Dedifferentiated amniotic fluid mesenchymal stem cell (primary cell): ENCODE data around the gene CRHR1.

Source experiments
- DNase-seq: peaks from one replicate; pipeline ENCODE4 v3.0.0-alpha.2; 2016; ENCODE audit errors: extremely low spot score

Gene CRHR1

GRCh38 chr17:45789874-45790273, 5.8 kb downstream of the CRHR1 start:
- DNase-seq: no peak

GRCh38 chr17:45790296-45790922, 6.3 kb downstream of the CRHR1 start:
- no peak for DNase-seq

- DNase-seq: no peak
Observed at GRCh38 chr17:45791041-45791582, 7.0 kb downstream of the CRHR1 start.

GRCh38 chr17:45791935-45792334, 7.8 kb downstream of the CRHR1 start:
- no peak for DNase-seq

GRCh38 chr17:45792437-45792836, 8.3 kb downstream of the CRHR1 start:
- no peak for DNase-seq

- DNase-seq: no peak
Observed at GRCh38 chr17:45792995-45793755, 9.1 kb downstream of the CRHR1 start.

GRCh38 chr17:45793999-45794540, 9.9 kb downstream of the CRHR1 start:
- DNase-seq: no peak

GRCh38 chr17:45794840-45795239, 10.7 kb downstream of the CRHR1 start:
- no peak for DNase-seq

- no peak for DNase-seq
Observed at GRCh38 chr17:45800816-45801215, 16.7 kb downstream of the CRHR1 start.

- DNase-seq: no peak
Observed at GRCh38 chr17:45801421-45801820, 17.3 kb downstream of the CRHR1 start.

- DNase-seq: no peak
Observed at GRCh38 chr17:45808845-45809244, 24.7 kb downstream of the CRHR1 start.

GRCh38 chr17:45809499-45809898, 25.4 kb downstream of the CRHR1 start:
- no peak for DNase-seq

GRCh38 chr17:45812102-45812501, 28.0 kb downstream of the CRHR1 start:
- DNase-seq: no peak

- DNase-seq: no peak
Observed at GRCh38 chr17:45813048-45813725, 29.1 kb downstream of the CRHR1 start.

- DNase-seq: no peak
Observed at GRCh38 chr17:45814622-45815606, 30.8 kb downstream of the CRHR1 start.

- no peak for DNase-seq
Observed at GRCh38 chr17:45815752-45816151, 31.6 kb downstream of the CRHR1 start.

GRCh38 chr17:45818041-45818440, 33.9 kb downstream of the CRHR1 start:
- DNase-seq: no peak

GRCh38 chr17:45818699-45819098, 34.6 kb downstream of the CRHR1 start:
- no peak for DNase-seq

- no peak for DNase-seq
Observed at GRCh38 chr17:45819632-45820031, 35.5 kb downstream of the CRHR1 start.

- DNase-seq: no peak
Observed at GRCh38 chr17:45820052-45820780, 36.1 kb downstream of the CRHR1 start.
